HEK293 (cell line): ENCODE measurements around the gene RPL29.
"Not testable (repeated sequence)": the region's sequence is repeated elsewhere in the genome, so short reads cannot be mapped to it uniquely, and the experiment has no call there.

Experiments used
- CTCF ChIA-PET: fragments of 350-600 bp; formaldehyde crosslinking; extraction: SDS; loops from one replicate; lab custom pipeline; 2021; ENCODE audit warnings: antibody characterized with exemption; lab: Yijun Ruan, JAX
- POLR2A ChIA-PET: fragments of 300-600 bp; formaldehyde crosslinking; extraction: SDS; loops from one replicate; lab custom pipeline; 2020; ENCODE audit warnings: antibody characterized with exemption, inconsistent platforms; lab: Yijun Ruan, JAX
- H3K27ac ChIP-seq: fragments of 200-500 bp; sonication (Bioruptor generic); 2 replicates; pipeline ENCODE4 v1.5.1; 2014; ENCODE audit warnings: low read depth, low read length, control low read depth, inconsistent platforms; ENCODE audit errors: extremely low read depth
- H3K36me3 ChIP-seq, 2 experiments: fragments of 200-500 bp in 1 of 2; sonication (Bioruptor generic) in 1 of 2; 1 replicate in 1 of 2; 2 replicates in 1 of 2; pipeline ENCODE4 v1.5.1; 2014 to 2017; ENCODE audit warnings: inconsistent platforms in 2 of 2, low read length in 2 of 2; ENCODE audit not compliant: control insufficient read depth in 2 of 2, insufficient read depth in 1 of 2
- H3K4me1 ChIP-seq: fragments of 200-500 bp; sonication (Bioruptor generic); 2 replicates; pipeline ENCODE4 v1.5.1; 2014; ENCODE audit warnings: mild to moderate bottlenecking, low read length, inconsistent platforms; ENCODE audit not compliant: control insufficient read depth, insufficient read depth
- H3K4me3 ChIP-seq: 2 replicates; pipeline ENCODE4 v1.5.1; 2011; ENCODE audit warnings: low read depth, mild to moderate bottlenecking, control low read depth, low read length, moderate library complexity
- H3K9me3 ChIP-seq: fragments of 200-500 bp; sonication (Bioruptor generic); 2 replicates; pipeline ENCODE4 v1.5.1; 2014; ENCODE audit warnings: low read depth, low read length, inconsistent platforms; ENCODE audit not compliant: control insufficient read depth, insufficient read depth
- OVOL3 ChIP-seq: fragments of 450-650 bp; formaldehyde crosslinking; IDR thresholded peaks from 2 replicates; pipeline ENCODE4 v1.5.1; 2016; ENCODE audit warnings: missing biosample characterization, missing genetic modification characterization
- PATZ1 ChIP-seq: fragments of 450-650 bp; formaldehyde crosslinking; IDR thresholded peaks from 2 replicates; pipeline ENCODE4 v1.5.1; 2016; ENCODE audit warnings: missing biosample characterization, missing genetic modification characterization
- PRDM10 ChIP-seq: fragments of 450-650 bp; formaldehyde crosslinking; IDR thresholded peaks from 2 replicates; pipeline ENCODE4 v1.5.1; 2016; ENCODE audit warnings: missing biosample characterization, missing genetic modification characterization
- PRDM2 ChIP-seq: fragments of 450-650 bp; formaldehyde crosslinking; IDR thresholded peaks from 2 replicates; pipeline ENCODE4 v1.5.1; 2016; ENCODE audit warnings: missing biosample characterization, missing genetic modification characterization, borderline replicate concordance
- ZBTB1 ChIP-seq: fragments of 450-650 bp; formaldehyde crosslinking; IDR thresholded peaks from 2 replicates; pipeline ENCODE4 v1.5.1; 2016; ENCODE audit warnings: missing biosample characterization, missing genetic modification characterization
- ZNF138 ChIP-seq: fragments of 450-650 bp; formaldehyde crosslinking; IDR thresholded peaks from 2 replicates; pipeline ENCODE4 v1.5.1; 2016; ENCODE audit warnings: missing biosample characterization, missing genetic modification characterization, borderline replicate concordance
- ZNF24 ChIP-seq: fragments of 450-650 bp; formaldehyde crosslinking; IDR thresholded peaks from 2 replicates; pipeline ENCODE4 v1.5.1; 2016; ENCODE audit warnings: missing biosample characterization, missing genetic modification characterization
- ZNF366 ChIP-seq: fragments of 450-650 bp; formaldehyde crosslinking; conservative IDR thresholded peaks from 2 replicates; pipeline ENCODE4 v1.5.1; 2016; ENCODE audit warnings: missing biosample characterization, missing genetic modification characterization
- ZNF529 ChIP-seq: fragments of 450-650 bp; formaldehyde crosslinking; IDR thresholded peaks from 2 replicates; pipeline ENCODE4 v1.5.1; 2017; ENCODE audit warnings: missing genetic modification characterization, missing biosample characterization; ENCODE audit not compliant: insufficient replicate concordance
- ZNF561 ChIP-seq: fragments of 450-650 bp; IDR thresholded peaks from 2 replicates; pipeline ENCODE4 v1.5.1; 2018; ENCODE audit warnings: missing biosample characterization, missing genetic modification characterization, borderline replicate concordance
- ZNF600 ChIP-seq: fragments of 450-650 bp; formaldehyde crosslinking; IDR thresholded peaks from 2 replicates; pipeline ENCODE4 v1.5.1; 2016; ENCODE audit warnings: missing biosample characterization, missing genetic modification characterization
- ZNF704 ChIP-seq: fragments of 450-650 bp; formaldehyde crosslinking; IDR thresholded peaks from 2 replicates; pipeline ENCODE4 v1.5.1; 2016; ENCODE audit warnings: missing biosample characterization, missing genetic modification characterization
- ZSCAN30 ChIP-seq: fragments of 450-650 bp; IDR thresholded peaks from 2 replicates; pipeline ENCODE4 v1.5.1; 2018; ENCODE audit warnings: missing biosample characterization, mild to moderate bottlenecking, missing genetic modification characterization, moderate library complexity

The RPL29 gene

GRCh38 chr3:51992017-51992682 is 3.5 kb downstream of the RPL29 start:
- no peak overlapping the region for H3K27ac ChIP-seq
- CTCF ChIA-PET: interaction anchor here (0.8 to 2.0 kb wide), 4 partner anchors 9 to 148 kb away, joined by 3 to 7 read pairs (median 4); partner anchors contain the start of genes PARP3 and RRP9

GRCh38 chr3:51990501-51990971 is 5.2 kb downstream of the RPL29 start:
- peaks cover 0 to 43% of the 10 kb centered on the region in 2 experiments; a peak in 2 of 3 replicates for H3K36me3 ChIP-seq
- CTCF ChIA-PET, H3K9me3 ChIP-seq, H3K27ac ChIP-seq, H3K4me3 ChIP-seq, H3K4me1 ChIP-seq: not testable (repeated sequence)
- POLR2A ChIA-PET: interaction anchor here (0.7 to 2.8 kb wide), 6 partner anchors 8 to 164 kb away, joined by 3 to 43 read pairs (median 3); partner anchors contain the start of genes ACY1, PARP3, POC1A and RRP9

More at GRCh38 chr3:51992017-51992682, 3.5 kb downstream of the RPL29 start:
- no peak for TF ChIP-seq ZNF529
- no peak for TF ChIP-seq ZNF561 (tag by site-specific recombination)
- no peak for TF ChIP-seq ZNF600 (tag by site-specific recombination)
- no peaks in the 10 kb centered on the region for H3K4me1 ChIP-seq
- H3K36me3 ChIP-seq: peaks cover 0 to 43% of the 10 kb centered on the region in 2 experiments; a peak in 2 of 3 replicates
- H3K9me3 ChIP-seq: no peaks in the 10 kb centered on the region
- H3K4me3 ChIP-seq: no peak overlapping the region
- POLR2A ChIA-PET: interaction anchor here (0.9 to 2.8 kb wide), 8 partner anchors 9 to 162 kb away, joined by 3 to 43 read pairs (median 5); partner anchors contain the start of genes ABHD14B, ACY1, GPR62 and PARP3

GRCh38 chr3:51988286-51989146 is 7.2 kb downstream of the RPL29 start:
- H3K4me1 ChIP-seq: no peaks in the 10 kb centered on the region
- POLR2A ChIA-PET: interaction anchor here (0.8 kb wide), 1 partner anchor 14 kb away, joined by 3 read pairs; the partner anchor contains the start of gene ABHD14A
- no peak for TF ChIP-seq OVOL3 (tag by site-specific recombination)
- TF ChIP-seq PRDM2 (tag by site-specific recombination): 0 out of 2 replicates have a peak, but pooled peaks have one; percentile 39
- TF ChIP-seq ZNF138 (tag by site-specific recombination): no peak
- no peak for TF ChIP-seq ZNF24 (tag by site-specific recombination)
- TF ChIP-seq ZNF366 (tag by site-specific recombination): 0 out of 2 replicates have a peak, but pooled peaks have one; percentile 40
- TF ChIP-seq PRDM10 (tag by site-specific recombination): peak; percentile 54
- peak; percentile 34; the same call in 1 of the 2 replicates for TF ChIP-seq PATZ1 (tag by site-specific recombination)
- TF ChIP-seq ZNF600 (tag by site-specific recombination): peak; percentile 48; the same call in 1 of the 2 replicates
- TF ChIP-seq ZNF704 (tag by site-specific recombination): no peak
- TF ChIP-seq ZBTB1 (tag by site-specific recombination): no peak
- TF ChIP-seq ZSCAN30 (tag by site-specific recombination): no peak

More at GRCh38 chr3:51988286-51989146, 7.2 kb downstream of the RPL29 start:
- peaks cover 0 to 23% of the 10 kb centered on the region in 2 experiments; a peak in 2 of 3 replicates for H3K36me3 ChIP-seq
- no peak overlapping the region for H3K27ac ChIP-seq
- CTCF ChIA-PET: interaction anchor here (0.6 kb wide), 1 partner anchor 233 kb away, joined by 3 read pairs; no protein-coding TSS in a partner anchor
- H3K4me3 ChIP-seq: no peak overlapping the region
- no peaks in the 10 kb centered on the region for H3K9me3 ChIP-seq
